Measurements from ENCODE around the gene TTLL11.

GRCh38 chr9:121809356-121810050 lies 283.6 kb downstream of the TTLL11 start:
- TF ChIP-seq CTCF (IDR thresholded peaks at IDR 0.05) (no peak), EP300 (IDR thresholded peaks at IDR 0.05) (no peak), POLR2A (IDR thresholded peaks at IDR 0.05) (no peak), POLR2AphosphoS5 (IDR thresholded peaks at IDR 0.05) (no peak)

All from upper lobe of left lung (tissue), 4 donors.